T-helper 1 cell treated with Interleukin-12 subunit alpha and Interleukin-12 subunit beta and Interleukin-4 antibody, amounts not matched to agents 30 μg/mL and 1 μg/mL, for 36 hours (primary cell): Measurements from ENCODE around the gene IQCK.

Experiments
- H3K27ac Mint-ChIP-seq: one replicate; pipeline ENCODE4 v1.8.0; 2021; ENCODE audit warnings: mild to moderate bottlenecking, mixed read lengths
- H3K27me3 Mint-ChIP-seq: one replicate; pipeline ENCODE4 v1.8.0; 2021; ENCODE audit warnings: low read depth, mixed read lengths
- H3K36me3 Mint-ChIP-seq: one replicate; pipeline ENCODE4 v1.8.0; 2021; ENCODE audit warnings: low read depth, mixed read lengths
- H3K4me1 Mint-ChIP-seq: one replicate; pipeline ENCODE4 v1.8.0; 2021; ENCODE audit warnings: low read depth, mixed read lengths
- H3K4me3 Mint-ChIP-seq: one replicate; pipeline ENCODE4 v1.8.0; 2021; ENCODE audit warnings: mild to moderate bottlenecking, moderate library complexity, mixed read lengths
- H3K9me3 Mint-ChIP-seq: one replicate; pipeline ENCODE4 v1.8.0; 2021; ENCODE audit warnings: mixed read lengths

The IQCK gene

DNA sequence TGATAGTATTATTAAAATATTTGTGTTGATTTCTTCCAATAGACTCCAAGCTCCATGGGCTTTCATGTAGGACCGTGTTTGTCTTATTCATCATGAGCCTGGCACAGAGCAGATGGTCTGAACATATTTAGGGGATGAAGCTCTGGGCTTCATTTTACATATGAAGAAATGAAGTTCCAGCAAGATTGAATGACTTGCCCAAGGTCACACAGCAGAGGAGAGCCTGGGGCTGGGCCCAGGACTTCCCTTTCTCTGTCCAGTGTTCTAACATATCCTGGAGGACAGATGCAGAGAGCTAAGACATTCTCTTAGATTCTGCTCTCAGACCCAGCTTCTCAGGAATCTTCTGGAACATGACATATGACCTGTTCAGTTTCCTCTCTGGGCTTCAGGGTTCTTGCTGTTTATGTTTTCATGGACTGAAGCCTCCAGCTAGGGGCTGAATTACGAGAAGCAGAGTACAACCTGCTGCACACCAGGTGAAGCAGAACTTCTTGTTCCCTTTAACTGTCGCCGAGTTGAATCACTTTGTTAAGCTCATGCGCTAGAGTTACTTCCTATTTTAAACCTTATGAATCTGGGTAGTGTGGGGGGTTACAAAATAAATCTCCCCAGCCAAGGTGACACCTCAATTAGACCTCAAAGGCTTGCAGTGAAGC is 113.0 kb downstream of the IQCK start:
- no peaks in the 10 kb centered on the region for H3K36me3 Mint-ChIP-seq
- no peaks in the 10 kb centered on the region for H3K9me3 Mint-ChIP-seq
- H3K27ac Mint-ChIP-seq, result no peak overlapping the region
- no peaks in the 10 kb centered on the region for H3K27me3 Mint-ChIP-seq
- no peaks in the 10 kb centered on the region for H3K4me1 Mint-ChIP-seq
- no peak overlapping the region for H3K4me3 Mint-ChIP-seq

DNA sequence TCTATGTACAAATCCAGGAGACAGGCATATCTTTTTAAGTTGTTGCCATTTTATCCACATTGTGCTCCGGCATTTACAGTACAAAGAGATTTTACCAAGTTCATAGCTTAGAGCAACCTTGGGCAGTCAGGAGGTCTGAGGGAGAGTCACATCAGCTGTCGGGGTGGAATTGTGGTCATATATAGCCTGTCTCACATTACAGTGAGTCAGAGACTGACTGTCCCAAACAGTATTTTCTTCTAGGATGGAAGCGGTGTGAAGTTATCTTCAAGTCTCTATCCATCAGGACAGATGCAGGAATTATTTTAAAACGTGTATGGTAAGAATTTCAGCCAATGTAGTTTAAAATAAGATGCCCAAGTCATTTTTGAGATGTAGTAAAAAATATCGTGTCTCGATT is 113.6 kb downstream of the IQCK start:
- H3K4me3 Mint-ChIP-seq, result no peak overlapping the region
- H3K4me1 Mint-ChIP-seq, result no peaks in the 10 kb centered on the region
- H3K27me3 Mint-ChIP-seq, result no peaks in the 10 kb centered on the region

DNA sequence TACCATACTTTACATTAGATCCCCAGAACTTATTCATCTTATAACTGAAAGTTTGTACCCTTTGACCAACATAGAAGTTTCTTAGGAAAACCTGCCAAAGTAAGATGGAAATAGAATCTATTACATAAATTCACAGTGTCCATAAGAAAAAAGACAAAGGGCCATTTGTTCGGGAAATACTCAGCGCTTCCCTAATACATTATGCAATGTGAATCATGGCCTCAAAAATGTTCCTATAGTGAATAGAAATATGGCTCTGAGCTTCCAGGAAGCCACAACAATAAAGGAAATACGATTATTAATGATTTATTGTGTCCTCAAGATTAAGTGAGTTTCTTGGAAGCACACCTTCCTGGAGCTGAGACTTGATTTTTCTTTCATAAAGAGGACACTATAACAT is 115.1 kb downstream of the IQCK start:
- no peak overlapping the region for H3K27ac Mint-ChIP-seq
- H3K36me3 Mint-ChIP-seq, result no peaks in the 10 kb centered on the region
- H3K4me3 Mint-ChIP-seq, result no peak overlapping the region
- no peaks in the 10 kb centered on the region for H3K9me3 Mint-ChIP-seq
- no peaks in the 10 kb centered on the region for H3K4me1 Mint-ChIP-seq
- H3K27me3 Mint-ChIP-seq, result no peaks in the 10 kb centered on the region

More for the DNA sequence above, 113.6 kb downstream of the IQCK start:
- Mint-ChIP-seq H3K9me3 (no peaks in the 10 kb centered on the region), H3K27ac (no peak overlapping the region), H3K36me3 (no peaks in the 10 kb centered on the region)

DNA sequence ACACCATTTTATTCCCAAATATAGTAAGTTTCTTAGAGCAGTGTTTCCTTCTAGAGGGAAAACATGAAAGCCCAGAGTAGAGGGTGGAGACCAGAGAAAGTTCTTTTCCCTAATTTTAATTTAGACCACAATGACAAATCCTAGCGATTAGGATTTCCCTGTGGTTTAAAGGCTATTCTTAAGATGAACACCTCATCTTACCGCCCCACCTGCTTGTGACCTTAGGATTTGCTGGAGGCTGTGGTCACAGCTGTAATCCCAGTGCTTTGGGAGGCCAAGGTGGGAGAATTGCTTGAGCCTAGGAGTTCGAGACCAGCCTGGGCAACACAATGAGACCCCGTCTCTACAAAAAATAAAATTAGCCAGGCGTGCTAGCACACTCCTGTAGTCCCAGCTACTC is 115.5 kb downstream of the IQCK start:
- Mint-ChIP-seq H3K36me3 (no peaks in the 10 kb centered on the region), H3K4me3 (no peak overlapping the region), H3K27me3 (no peaks in the 10 kb centered on the region), H3K4me1 (no peaks in the 10 kb centered on the region), H3K9me3 (no peaks in the 10 kb centered on the region), H3K27ac (no peak overlapping the region)

DNA sequence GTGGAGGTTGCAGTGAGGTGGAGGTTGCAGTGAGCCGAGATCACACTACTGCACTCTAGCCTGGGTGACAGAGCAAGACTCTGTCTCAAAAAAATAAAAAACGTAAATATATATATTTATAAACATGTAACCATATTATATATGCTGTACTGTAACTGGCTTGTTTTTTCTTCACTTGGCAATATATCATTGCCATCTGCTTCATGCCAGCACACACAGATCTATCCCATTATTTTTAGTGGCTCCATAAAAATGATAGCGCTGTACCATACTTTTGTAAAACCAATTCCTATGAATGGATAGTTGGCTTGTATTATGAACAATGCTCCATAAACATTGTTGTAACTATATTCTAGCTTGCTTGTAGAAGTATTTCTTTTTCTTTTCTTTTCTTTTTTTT is 117.1 kb downstream of the IQCK start:
- no peaks in the 10 kb centered on the region for H3K9me3 Mint-ChIP-seq
- H3K4me3 Mint-ChIP-seq, result no peak overlapping the region
- H3K4me1 Mint-ChIP-seq, result no peaks in the 10 kb centered on the region
- H3K27ac Mint-ChIP-seq, result no peak overlapping the region
- H3K36me3 Mint-ChIP-seq, result no peaks in the 10 kb centered on the region
- no peaks in the 10 kb centered on the region for H3K27me3 Mint-ChIP-seq

DNA sequence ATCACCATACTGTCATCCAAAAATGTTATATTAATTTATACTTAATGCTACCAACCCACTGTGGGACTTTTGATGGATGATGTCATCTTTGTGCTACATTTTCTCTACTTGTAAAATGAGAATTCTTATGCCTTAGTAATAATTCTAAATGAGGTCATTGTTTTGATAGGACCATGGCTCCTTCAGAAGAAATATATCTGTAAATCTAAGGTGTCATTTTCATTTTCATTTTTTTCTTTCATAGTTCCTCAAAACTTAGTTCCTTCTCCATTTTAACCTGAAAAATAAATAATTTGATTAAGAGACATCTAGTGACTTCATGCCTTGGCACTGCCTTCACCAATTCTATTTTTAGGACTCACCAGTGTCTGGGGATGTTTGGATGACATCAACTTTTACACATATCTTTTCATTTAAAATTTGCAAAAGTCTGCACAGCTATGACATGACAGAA is 117.9 kb downstream of the IQCK start:
- no peak overlapping the region for H3K27ac Mint-ChIP-seq
- H3K4me1 Mint-ChIP-seq, result no peaks in the 10 kb centered on the region
- no peaks in the 10 kb centered on the region for H3K9me3 Mint-ChIP-seq
- no peaks in the 10 kb centered on the region for H3K36me3 Mint-ChIP-seq
- H3K27me3 Mint-ChIP-seq, result no peaks in the 10 kb centered on the region
- H3K4me3 Mint-ChIP-seq, result no peak overlapping the region

DNA sequence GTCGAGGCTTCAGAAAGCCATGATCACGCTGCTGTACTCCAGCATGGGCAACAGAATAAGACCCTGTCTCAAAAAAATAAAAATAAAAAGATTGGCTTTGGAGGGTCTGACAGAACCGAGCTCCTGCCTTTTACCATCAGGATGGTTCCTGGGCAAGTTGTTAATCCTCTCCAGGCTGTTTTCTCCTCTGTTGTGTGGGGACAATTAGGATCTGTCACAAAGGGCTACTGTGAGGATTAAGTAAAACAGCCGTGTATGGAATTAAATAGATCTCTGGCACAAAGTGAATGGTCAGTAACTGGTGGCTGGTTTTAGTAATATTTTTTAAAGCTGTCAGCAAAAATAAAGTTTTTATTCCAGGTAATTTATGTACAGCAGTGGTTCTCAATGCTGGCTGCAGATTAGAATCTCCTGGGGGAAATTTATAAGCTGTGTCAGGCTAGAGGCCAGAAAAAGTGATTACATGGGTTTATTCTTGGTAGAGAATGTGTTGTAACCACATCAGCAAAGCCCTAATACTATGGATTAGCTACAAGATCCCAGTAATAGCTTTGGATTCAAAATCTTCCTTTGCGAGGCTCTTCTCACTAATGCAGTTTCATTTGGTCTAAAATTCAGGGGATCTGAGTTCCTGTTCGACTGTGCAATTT is 119.4 kb downstream of the IQCK start:
- H3K9me3 Mint-ChIP-seq, result no peaks in the 10 kb centered on the region
- no peak overlapping the region for H3K27ac Mint-ChIP-seq
- H3K4me3 Mint-ChIP-seq, result no peak overlapping the region
- H3K27me3 Mint-ChIP-seq, result no peaks in the 10 kb centered on the region
- no peaks in the 10 kb centered on the region for H3K36me3 Mint-ChIP-seq
- H3K4me1 Mint-ChIP-seq, result no peaks in the 10 kb centered on the region

DNA sequence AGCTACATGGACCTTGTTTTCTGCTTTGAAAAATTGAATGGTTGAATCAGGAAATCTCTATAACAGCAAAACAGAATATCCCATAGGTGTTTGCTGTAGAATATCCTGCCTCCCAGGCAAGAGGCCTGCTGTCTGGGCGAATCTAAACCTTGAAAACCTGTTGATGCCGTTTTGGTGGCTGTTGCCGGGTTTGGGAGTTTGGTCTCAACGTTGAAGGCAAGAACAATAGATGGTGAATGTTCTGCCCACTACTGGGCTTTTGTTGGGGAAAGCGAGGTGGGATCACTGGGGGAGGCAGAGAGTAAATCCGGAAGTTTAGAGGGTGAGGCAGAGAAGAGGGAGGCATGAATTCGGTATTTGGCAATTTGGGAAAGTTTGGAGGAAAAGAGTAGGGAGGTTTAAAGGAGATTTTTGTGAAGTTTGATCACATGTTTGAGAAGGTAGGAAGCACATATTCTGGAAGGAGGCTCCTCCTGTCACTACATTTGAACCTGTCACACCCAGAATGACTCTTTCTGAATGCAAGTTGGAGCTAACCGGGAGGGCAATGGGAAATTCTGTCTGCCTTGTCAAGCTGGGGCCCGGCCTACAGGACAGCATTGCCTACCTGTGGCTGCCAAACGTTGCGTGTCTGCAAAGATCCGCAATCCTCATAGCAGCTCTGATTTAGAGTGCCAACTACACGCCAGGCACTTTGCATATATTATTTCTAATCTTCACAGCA is 120.1 kb downstream of the IQCK start:
- Mint-ChIP-seq H3K36me3 (no peaks in the 10 kb centered on the region), H3K27me3 (no peaks in the 10 kb centered on the region), H3K4me1 (no peaks in the 10 kb centered on the region), H3K4me3 (no peak overlapping the region), H3K27ac (no peak overlapping the region), H3K9me3 (no peaks in the 10 kb centered on the region)

DNA sequence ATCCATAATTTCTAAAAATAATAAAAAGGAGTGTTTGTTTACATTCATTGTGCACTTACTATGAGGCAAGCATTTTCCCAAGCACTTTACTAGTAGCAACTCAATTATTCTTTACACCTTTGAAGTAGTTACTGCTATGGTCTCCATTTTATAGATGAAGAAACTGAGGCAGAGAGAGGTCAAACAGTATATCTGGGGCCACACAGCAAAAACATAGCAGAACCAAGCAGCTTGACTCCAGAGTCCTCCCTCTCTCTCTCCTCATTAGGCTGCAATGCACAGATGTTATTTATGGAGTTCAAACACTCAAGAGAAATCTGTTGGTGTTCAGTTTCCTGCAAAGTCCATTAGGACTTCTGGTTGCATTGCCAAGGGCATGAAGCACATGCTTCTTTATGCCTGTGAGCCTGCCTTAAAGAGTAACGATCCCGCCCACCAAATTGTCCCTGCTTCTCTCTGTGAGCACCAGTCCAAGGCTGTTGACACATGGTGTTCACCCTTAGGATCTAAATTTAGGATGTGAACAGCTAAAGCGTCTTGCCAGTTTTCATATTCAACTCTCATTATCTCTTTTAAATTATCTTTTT is 122.5 kb downstream of the IQCK start:
- Mint-ChIP-seq H3K9me3 (no peaks in the 10 kb centered on the region), H3K36me3 (no peaks in the 10 kb centered on the region), H3K4me1 (no peaks in the 10 kb centered on the region), H3K4me3 (no peak overlapping the region), H3K27ac (no peak overlapping the region), H3K27me3 (no peaks in the 10 kb centered on the region)

DNA sequence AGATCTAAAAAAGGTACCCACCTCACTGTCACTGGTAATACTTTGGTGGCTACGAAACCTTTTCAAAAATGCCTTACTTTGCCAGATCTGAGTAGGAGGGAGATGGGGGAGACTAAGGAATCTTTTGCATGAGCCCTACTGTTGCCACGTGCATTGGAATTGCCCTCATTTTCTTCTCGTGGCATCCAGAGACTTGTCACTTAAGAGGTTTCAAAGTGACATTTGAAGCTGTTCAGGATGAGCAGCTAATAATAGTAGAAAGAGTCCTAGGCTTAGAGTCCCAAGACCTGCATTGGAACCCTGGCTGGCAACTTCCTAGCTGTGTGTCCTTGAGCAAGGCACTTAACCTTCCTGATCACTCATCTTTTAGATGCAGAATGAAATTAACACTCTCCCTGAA is 123.1 kb downstream of the IQCK start:
- Mint-ChIP-seq H3K27me3 (no peaks in the 10 kb centered on the region), H3K36me3 (no peaks in the 10 kb centered on the region), H3K4me1 (no peaks in the 10 kb centered on the region), H3K27ac (no peak overlapping the region), H3K4me3 (no peak overlapping the region), H3K9me3 (no peaks in the 10 kb centered on the region)

DNA sequence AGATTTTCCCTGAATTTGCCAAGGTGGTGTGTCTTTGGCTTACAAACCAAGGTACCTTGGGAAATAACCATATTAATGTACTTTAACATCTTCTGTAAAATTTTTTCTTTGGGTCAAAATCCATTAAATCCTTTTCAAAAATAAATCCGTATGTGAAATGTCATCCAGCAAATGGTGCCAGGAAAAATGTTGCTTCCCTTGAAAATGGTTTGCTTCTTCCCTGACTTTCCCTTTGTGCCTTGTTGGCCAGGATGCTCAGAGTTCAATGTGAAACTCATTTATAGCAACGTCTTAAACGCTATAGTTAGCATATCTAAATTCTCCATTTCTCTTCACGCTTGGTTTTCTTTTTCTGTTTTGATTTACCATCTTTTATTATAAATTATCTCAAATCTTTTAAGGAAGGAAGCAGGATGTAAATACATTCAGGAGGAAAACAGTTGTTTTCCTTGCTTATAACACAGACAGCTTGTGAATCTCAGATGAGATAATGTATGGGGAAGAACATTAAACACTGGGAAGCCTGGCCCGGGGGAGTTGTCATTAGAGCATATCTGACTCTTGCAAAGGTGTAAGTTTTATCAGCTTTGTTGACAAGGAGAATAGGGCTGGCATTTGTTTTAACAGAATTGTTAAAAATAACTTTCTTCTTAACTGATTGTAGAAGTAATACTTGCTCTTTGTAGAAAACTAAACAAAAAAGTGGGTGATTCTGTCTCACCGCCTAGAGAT is 124.5 kb downstream of the IQCK start:
- Mint-ChIP-seq H3K27me3 (no peaks in the 10 kb centered on the region), H3K4me1 (no peaks in the 10 kb centered on the region), H3K36me3 (no peaks in the 10 kb centered on the region), H3K4me3 (no peak overlapping the region), H3K27ac (no peak overlapping the region), H3K9me3 (no peaks in the 10 kb centered on the region)

DNA sequence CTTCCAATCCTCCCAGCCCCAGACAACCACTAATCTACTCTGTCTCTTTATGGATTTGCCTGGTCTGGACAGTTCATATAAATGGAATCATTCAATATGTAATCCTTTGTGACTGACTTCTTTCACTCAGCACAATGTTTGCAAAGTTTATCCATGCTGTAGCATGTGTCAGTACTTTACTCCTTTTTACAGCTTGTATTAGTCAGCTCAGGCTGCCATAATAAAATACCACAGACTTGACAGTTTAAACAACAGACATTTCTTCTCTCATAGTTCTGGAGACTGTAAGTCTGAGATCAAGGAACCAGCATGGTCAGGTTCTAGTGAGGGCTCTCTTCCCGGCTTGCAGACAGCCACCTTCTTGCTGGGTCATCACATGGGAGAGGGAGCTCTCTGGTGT is 125.3 kb downstream of the IQCK start:
- Mint-ChIP-seq H3K27ac (no peak overlapping the region), H3K9me3 (no peaks in the 10 kb centered on the region)

DNA sequence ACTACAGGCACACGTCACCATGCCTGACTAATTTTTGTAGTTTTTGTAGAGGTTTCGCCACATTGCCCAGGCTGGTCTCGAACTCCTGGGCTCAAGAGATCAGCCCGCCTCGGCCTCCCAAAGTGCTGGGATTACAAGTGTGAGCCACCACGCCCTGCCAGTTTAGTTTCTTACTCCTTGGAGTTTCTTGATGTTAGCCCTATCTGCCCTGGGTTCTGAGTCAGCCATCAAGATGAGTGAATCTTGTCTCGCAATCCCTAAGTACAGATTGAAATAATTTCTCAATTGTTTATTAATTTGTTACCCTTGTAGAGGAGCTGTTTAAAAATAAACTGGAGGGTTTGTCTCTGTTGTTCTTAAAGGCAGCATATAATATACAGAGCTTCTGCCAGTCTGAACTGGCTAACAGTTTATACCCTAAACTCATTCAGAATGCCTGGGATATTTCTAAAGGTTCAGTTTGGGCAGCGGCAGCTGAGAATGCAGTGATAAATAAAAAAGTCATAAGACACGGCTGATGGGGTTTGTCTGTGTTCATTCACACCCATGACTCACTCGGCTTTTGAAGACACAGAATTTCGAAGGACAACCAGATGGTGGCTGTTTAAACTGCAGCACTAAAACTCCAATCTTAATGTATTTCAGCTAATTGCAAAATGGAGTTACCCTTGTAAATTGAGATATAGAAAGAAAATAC is 127.0 kb downstream of the IQCK start:
- no peaks in the 10 kb centered on the region for H3K4me1 Mint-ChIP-seq
- no peak overlapping the region for H3K27ac Mint-ChIP-seq
- no peak overlapping the region for H3K4me3 Mint-ChIP-seq
- no peaks in the 10 kb centered on the region for H3K36me3 Mint-ChIP-seq
- H3K9me3 Mint-ChIP-seq, result no peaks in the 10 kb centered on the region
- H3K27me3 Mint-ChIP-seq, result no peaks in the 10 kb centered on the region

More for the DNA sequence above, 125.3 kb downstream of the IQCK start:
- Mint-ChIP-seq H3K4me1 (no peaks in the 10 kb centered on the region), H3K27me3 (no peaks in the 10 kb centered on the region), H3K4me3 (no peak overlapping the region), H3K36me3 (no peaks in the 10 kb centered on the region)

DNA sequence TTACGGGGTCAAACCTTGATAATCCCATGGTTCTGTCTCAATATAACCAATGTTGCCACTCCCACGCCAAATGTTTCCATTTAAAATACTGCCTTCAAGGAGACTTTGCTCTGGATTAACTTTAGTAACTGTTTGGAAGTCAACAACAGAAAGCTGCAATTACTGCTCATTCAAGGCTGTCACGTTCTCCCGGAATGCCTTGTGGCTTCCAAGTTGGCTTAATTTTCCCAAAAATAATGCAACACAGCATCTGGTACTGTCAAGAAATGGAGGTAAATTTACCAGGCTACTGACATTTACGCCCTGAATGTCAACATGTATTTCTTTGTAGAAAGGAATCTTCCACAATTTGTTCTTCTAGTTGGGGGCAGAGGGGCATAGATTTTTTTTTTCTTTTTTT is 128.4 kb downstream of the IQCK start:
- no peak overlapping the region for H3K4me3 Mint-ChIP-seq
- no peaks in the 10 kb centered on the region for H3K9me3 Mint-ChIP-seq
- no peaks in the 10 kb centered on the region for H3K27me3 Mint-ChIP-seq
- no peaks in the 10 kb centered on the region for H3K4me1 Mint-ChIP-seq
- H3K36me3 Mint-ChIP-seq, result no peaks in the 10 kb centered on the region
- no peak overlapping the region for H3K27ac Mint-ChIP-seq
